ENCODE data around the gene GPR82.

GPR82 gene

DNA sequence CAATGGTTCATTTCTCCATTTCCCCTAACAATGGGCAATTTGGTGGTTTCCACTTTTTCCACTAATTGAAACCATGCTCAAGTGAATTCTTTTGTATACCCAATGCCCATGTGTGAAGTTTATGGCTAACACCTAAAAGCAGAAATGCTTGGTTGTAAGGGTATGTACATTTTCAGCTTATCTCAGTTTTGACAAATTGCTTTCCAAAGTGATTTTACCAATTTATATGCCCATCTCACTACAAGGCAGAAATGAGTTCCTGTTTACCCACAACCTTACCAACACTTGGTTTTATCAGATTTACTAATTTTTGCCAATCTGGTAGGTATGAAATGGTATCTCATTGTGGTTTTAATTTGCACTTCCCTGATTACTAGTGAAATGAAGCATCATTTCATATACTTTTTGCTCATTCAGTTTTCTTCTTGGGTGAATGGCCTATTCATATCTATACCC is 20.4 kb upstream of the GPR82 start:
- H3K4me3 ChIP-seq (ENCODE audit: low read length), result no peak overlapping the region
- H3K79me2 ChIP-seq (ENCODE audit: low read length), result no peaks in the 10 kb centered on the region
- peaks cover 6% of the 10 kb centered on the region for H3K36me3 ChIP-seq (replicated peaks; ENCODE audit: low read depth, low read length)
- H3K9me3 ChIP-seq (ENCODE audit: insufficient read depth, low read length), result no peaks in the 10 kb centered on the region
- no peak overlapping the region for H2AFZ ChIP-seq (ENCODE audit: low read depth, low read length)
- H3K9ac ChIP-seq (ENCODE audit: low read length), result no peak overlapping the region
- peaks cover 17% of the 10 kb centered on the region for H4K20me1 ChIP-seq (ENCODE audit: insufficient read depth, low read length)
- TF ChIP-seq EZH2phosphoT487 (IDR thresholded peaks at IDR 0.05; ENCODE audit: low read depth), result no peak
- TF ChIP-seq, protein P1, sequence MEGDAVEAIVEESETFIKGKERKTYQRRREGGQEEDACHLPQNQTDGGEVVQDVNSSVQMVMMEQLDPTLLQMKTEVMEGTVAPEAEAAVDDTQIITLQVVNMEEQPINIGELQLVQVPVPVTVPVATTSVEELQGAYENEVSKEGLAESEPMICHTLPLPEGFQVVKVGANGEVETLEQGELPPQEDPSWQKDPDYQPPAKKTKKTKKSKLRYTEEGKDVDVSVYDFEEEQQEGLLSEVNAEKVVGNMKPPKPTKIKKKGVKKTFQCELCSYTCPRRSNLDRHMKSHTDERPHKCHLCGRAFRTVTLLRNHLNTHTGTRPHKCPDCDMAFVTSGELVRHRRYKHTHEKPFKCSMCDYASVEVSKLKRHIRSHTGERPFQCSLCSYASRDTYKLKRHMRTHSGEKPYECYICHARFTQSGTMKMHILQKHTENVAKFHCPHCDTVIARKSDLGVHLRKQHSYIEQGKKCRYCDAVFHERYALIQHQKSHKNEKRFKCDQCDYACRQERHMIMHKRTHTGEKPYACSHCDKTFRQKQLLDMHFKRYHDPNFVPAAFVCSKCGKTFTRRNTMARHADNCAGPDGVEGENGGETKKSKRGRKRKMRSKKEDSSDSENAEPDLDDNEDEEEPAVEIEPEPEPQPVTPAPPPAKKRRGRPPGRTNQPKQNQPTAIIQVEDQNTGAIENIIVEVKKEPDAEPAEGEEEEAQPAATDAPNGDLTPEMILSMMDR (IDR thresholded peaks at IDR 0.05; ENCODE audit: low read depth, low read length), result no peak
- no peak overlapping the region for H3K27ac ChIP-seq (ENCODE audit: low read length)
- H3K27me3 ChIP-seq (ENCODE audit: low read depth, low read length), result no peaks in the 10 kb centered on the region
- no peak overlapping the region for H3K4me2 ChIP-seq (ENCODE audit: low read length)
- peaks cover 52% of the 10 kb centered on the region for H3K4me1 ChIP-seq (ENCODE audit: low read length)

DNA sequence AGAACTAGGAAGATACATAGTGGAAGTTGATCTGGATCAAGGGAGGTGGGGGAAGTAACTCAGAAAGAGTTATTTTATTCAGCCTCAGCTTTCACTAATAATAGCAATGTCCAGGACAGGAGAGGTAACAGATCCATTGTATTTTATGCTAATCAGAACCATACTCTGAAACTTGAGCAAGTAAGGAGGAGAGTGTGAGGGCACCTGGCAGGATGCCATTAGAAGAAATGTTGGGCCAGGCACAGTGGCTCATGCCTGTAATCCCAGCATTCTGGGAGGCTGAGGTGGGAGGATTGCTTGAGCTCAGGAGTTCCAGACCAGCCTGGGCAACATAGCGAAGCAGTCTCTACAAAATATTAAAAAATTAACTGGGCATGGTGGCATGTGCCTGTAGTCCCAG is 18.9 kb upstream of the GPR82 start:
- H4K20me1 ChIP-seq (ENCODE audit: insufficient read depth, low read length), result peaks cover 20% of the 10 kb centered on the region
- peaks cover 62% of the 10 kb centered on the region for H3K4me1 ChIP-seq (ENCODE audit: low read length)
- TF ChIP-seq EZH2phosphoT487 (IDR thresholded peaks at IDR 0.05; ENCODE audit: low read depth), result no peak
- TF ChIP-seq, protein P1 (IDR thresholded peaks at IDR 0.05; ENCODE audit: low read depth, low read length), result no peak
- no peaks in the 10 kb centered on the region for H3K79me2 ChIP-seq (ENCODE audit: low read length)
- H3K27me3 ChIP-seq (ENCODE audit: low read depth, low read length), result no peaks in the 10 kb centered on the region
- H3K4me3 ChIP-seq (ENCODE audit: low read length), result no peak overlapping the region
- peaks cover 6% of the 10 kb centered on the region for H3K36me3 ChIP-seq (replicated peaks; ENCODE audit: low read depth, low read length)
- 0 out of 2 replicates have a peak overlapping the region, but pooled peaks have one; percentile 85 for H3K27ac ChIP-seq (ENCODE audit: low read length)
- H2AFZ ChIP-seq (ENCODE audit: low read depth, low read length), result no peak overlapping the region
- no peaks in the 10 kb centered on the region for H3K9me3 ChIP-seq (ENCODE audit: insufficient read depth, low read length)
- H3K9ac ChIP-seq (ENCODE audit: low read length), result no peak overlapping the region
- peak overlapping the region; percentile 59 for H3K4me2 ChIP-seq (ENCODE audit: low read length)

DNA sequence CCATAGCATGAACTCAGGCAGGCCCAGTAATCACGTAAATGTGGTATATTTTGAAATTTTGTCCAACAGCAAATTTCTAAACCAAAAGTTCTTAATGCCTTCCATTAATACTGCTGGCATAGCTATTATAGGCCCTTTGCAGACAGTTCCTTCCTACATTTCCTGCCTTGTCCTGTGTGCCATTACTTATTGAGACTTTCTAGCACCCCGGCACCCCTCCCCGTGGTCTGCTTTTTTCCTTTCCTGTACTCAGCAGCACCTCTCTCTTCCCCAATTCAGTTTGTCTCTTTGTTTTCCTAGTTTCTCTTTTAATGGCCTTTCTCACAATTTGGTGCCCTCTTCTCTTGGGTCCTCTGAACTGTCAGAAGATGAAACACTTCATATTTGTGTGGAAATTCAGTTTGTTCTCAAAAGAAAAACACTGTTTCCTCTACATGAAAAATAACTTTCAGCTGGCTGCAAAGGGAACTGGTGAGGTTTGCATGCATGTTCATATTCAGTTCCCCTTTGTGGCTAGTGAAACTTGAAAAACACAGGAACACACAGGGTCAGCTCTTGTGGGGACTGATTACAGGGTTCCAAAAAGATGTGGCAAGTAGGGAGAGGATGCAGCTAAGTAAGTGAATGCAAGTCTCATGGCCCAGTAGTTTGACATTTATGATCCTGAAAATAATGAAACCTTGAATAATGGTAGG is 18.2 kb upstream of the GPR82 start:
- H4K20me1 ChIP-seq (ENCODE audit: insufficient read depth, low read length), result peaks cover 24% of the 10 kb centered on the region
- H3K4me2 ChIP-seq (ENCODE audit: low read length), result peak overlapping the region; percentile 59
- no peak overlapping the region for H2AFZ ChIP-seq (ENCODE audit: low read depth, low read length)
- peak overlapping the region; percentile 85 for H3K27ac ChIP-seq (ENCODE audit: low read length)
- peaks cover 6% of the 10 kb centered on the region for H3K36me3 ChIP-seq (replicated peaks; ENCODE audit: low read depth, low read length)
- TF ChIP-seq, protein P1 (IDR thresholded peaks at IDR 0.05; ENCODE audit: low read depth, low read length), result no peak
- no peak for TF ChIP-seq EZH2phosphoT487 (IDR thresholded peaks at IDR 0.05; ENCODE audit: low read depth)
- no peaks in the 10 kb centered on the region for H3K79me2 ChIP-seq (ENCODE audit: low read length)
- H3K4me3 ChIP-seq (ENCODE audit: low read length), result peak overlapping the region; percentile 50
- H3K9me3 ChIP-seq (ENCODE audit: insufficient read depth, low read length), result no peaks in the 10 kb centered on the region
- H3K9ac ChIP-seq (ENCODE audit: low read length), result peak overlapping the region; percentile 28; the same call in 1 of the 2 replicates
- H3K27me3 ChIP-seq (ENCODE audit: low read depth, low read length), result no peaks in the 10 kb centered on the region
- peaks cover 66% of the 10 kb centered on the region for H3K4me1 ChIP-seq (ENCODE audit: low read length)

DNA sequence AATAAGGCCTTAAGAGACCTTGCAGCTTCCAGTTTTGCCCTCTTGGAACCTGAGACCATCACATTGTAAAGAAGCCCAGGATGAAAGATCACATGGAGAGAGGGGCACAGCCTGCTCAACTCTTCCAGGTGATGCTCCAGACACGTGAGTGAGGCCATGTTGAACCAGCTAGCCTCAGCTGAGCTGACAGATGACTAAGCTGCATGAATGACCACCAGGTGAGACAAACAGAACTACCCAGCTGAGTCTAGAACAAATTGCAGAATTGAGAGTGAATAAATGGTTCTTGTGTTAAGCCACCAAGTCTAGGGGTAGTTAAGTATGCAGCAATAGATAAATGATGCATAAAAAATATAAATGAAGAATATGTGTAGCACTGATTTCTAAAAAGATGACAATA is 16.8 kb upstream of the GPR82 start:
- H3K9me3 ChIP-seq (ENCODE audit: insufficient read depth, low read length), result no peaks in the 10 kb centered on the region
- H3K4me2 ChIP-seq (ENCODE audit: low read length), result peak overlapping the region; percentile 59
- no peaks in the 10 kb centered on the region for H3K79me2 ChIP-seq (ENCODE audit: low read length)
- H3K36me3 ChIP-seq (replicated peaks; ENCODE audit: low read depth, low read length), result peaks cover 4% of the 10 kb centered on the region
- TF ChIP-seq, protein P1 (IDR thresholded peaks at IDR 0.05; ENCODE audit: low read depth, low read length), result no peak
- TF ChIP-seq EZH2phosphoT487 (IDR thresholded peaks at IDR 0.05; ENCODE audit: low read depth), result no peak
- no peak overlapping the region for H3K9ac ChIP-seq (ENCODE audit: low read length)
- no peak overlapping the region for H2AFZ ChIP-seq (ENCODE audit: low read depth, low read length)
- H4K20me1 ChIP-seq (ENCODE audit: insufficient read depth, low read length), result peaks cover 27% of the 10 kb centered on the region
- peaks cover 66% of the 10 kb centered on the region for H3K4me1 ChIP-seq (ENCODE audit: low read length)
- no peak overlapping the region for H3K4me3 ChIP-seq (ENCODE audit: low read length)
- no peaks in the 10 kb centered on the region for H3K27me3 ChIP-seq (ENCODE audit: low read depth, low read length)
- no peak overlapping the region for H3K27ac ChIP-seq (ENCODE audit: low read length)
